Trophoblast cell (in vitro differentiated cells and primary cell): Measurements from ENCODE around the gene PTMS.

ENCODE experiments used
- DNase-seq, 2 donors: peaks; one replicate each; pipeline ENCODE4 v3.0.0-alpha.2; 2016
- H2AFZ ChIP-seq: 2 replicates; pipeline ENCODE4 v1.6.1; 2013; ENCODE audit warnings: low read length, moderate library complexity, mild to moderate bottlenecking; ENCODE audit not compliant: insufficient read depth, poor library complexity
- H2AK5ac ChIP-seq: 2 replicates; pipeline ENCODE4 v1.6.1; 2013; ENCODE audit warnings: mild to moderate bottlenecking, low read length
- H2BK120ac ChIP-seq: 2 replicates; pipeline ENCODE4 v1.6.1; 2013; ENCODE audit warnings: low read length, mild to moderate bottlenecking, moderate library complexity; ENCODE audit not compliant: insufficient read depth, poor library complexity
- H2BK12ac ChIP-seq: 2 replicates; pipeline ENCODE4 v1.6.1; 2013; ENCODE audit warnings: mild to moderate bottlenecking, low read length, moderate library complexity
- H2BK5ac ChIP-seq: 2 replicates; pipeline ENCODE4 v1.6.1; 2013; ENCODE audit warnings: low read length, low read depth, moderate library complexity, mild to moderate bottlenecking; ENCODE audit not compliant: poor library complexity
- H3K14ac ChIP-seq: 2 replicates; pipeline ENCODE4 v1.6.1; 2013; ENCODE audit warnings: mild to moderate bottlenecking, low read length
- H3K18ac ChIP-seq: 2 replicates; pipeline ENCODE4 v1.6.1; 2013; ENCODE audit warnings: mild to moderate bottlenecking, low read length
- H3K23ac ChIP-seq: 2 replicates; pipeline ENCODE4 v1.6.1; 2013; ENCODE audit warnings: low read length
- H3K27ac ChIP-seq: 2 replicates; pipeline ENCODE4 v1.5.1; 2013; ENCODE audit warnings: low read depth, mild to moderate bottlenecking, inconsistent platforms, low read length, moderate library complexity
- H3K27me3 ChIP-seq: 2 replicates; pipeline ENCODE4 v1.6.1; 2013; ENCODE audit warnings: inconsistent platforms, mild to moderate bottlenecking, low read length, moderate library complexity; ENCODE audit not compliant: insufficient read depth
- H3K36me3 ChIP-seq, 2 experiments: 1 replicate in 1 of 2; 2 replicates in 1 of 2; pipeline ENCODE4 v1.6.1; 2013; ENCODE audit warnings: low read length in 2 of 2, mild to moderate bottlenecking in 2 of 2, moderate library complexity in 1 of 2; ENCODE audit not compliant: insufficient read depth in 2 of 2, control insufficient read depth in 1 of 2
- H3K4ac ChIP-seq: 2 replicates; pipeline ENCODE4 v1.6.1; 2013; ENCODE audit warnings: low read depth, mild to moderate bottlenecking, low read length, moderate library complexity
- H3K4me1 ChIP-seq, 2 experiments: 1 replicate in 1 of 2; 2 replicates in 1 of 2; pipeline ENCODE4 v1.6.1; 2013; ENCODE audit warnings: low read length in 2 of 2, mild to moderate bottlenecking in 2 of 2, moderate library complexity in 1 of 2; ENCODE audit not compliant: insufficient read depth in 2 of 2, control insufficient read depth in 1 of 2
- H3K4me2 ChIP-seq: 2 replicates; pipeline ENCODE4 v1.6.1; 2013; ENCODE audit warnings: inconsistent platforms, mild to moderate bottlenecking, low read length, moderate library complexity
- H3K4me3 ChIP-seq: 2 replicates; pipeline ENCODE4 v1.5.1; 2013; ENCODE audit warnings: mild to moderate bottlenecking, low read depth, low read length, inconsistent platforms
- H3K79me1 ChIP-seq: one replicate; pipeline ENCODE4 v1.6.1; 2013; ENCODE audit warnings: low read length
- H3K79me2 ChIP-seq: 2 replicates; pipeline ENCODE4 v1.6.1; 2013; ENCODE audit warnings: low read length, mild to moderate bottlenecking; ENCODE audit not compliant: control insufficient read depth, insufficient read depth, poor library complexity
- H3K9ac ChIP-seq: 2 replicates; pipeline ENCODE4 v1.6.1; 2013; ENCODE audit warnings: mild to moderate bottlenecking, low read length
- H3K9me3 ChIP-seq: 2 replicates; pipeline ENCODE4 v1.6.1; 2013; ENCODE audit warnings: low read depth, mild to moderate bottlenecking, control low read depth, inconsistent platforms, low read length; ENCODE audit not compliant: insufficient read depth
- H4K12ac ChIP-seq: 2 replicates; pipeline ENCODE4 v1.6.1; 2013; ENCODE audit warnings: low read depth, mild to moderate bottlenecking, low read length, moderate library complexity
- H4K8ac ChIP-seq: 2 replicates; pipeline ENCODE4 v1.6.1; 2013; ENCODE audit warnings: low read depth, mild to moderate bottlenecking, low read length, moderate library complexity
- H4K91ac ChIP-seq: one replicate; pipeline ENCODE4 v1.6.1; 2013; ENCODE audit warnings: low read depth, mild to moderate bottlenecking, low read length, moderate library complexity
- WGBS: extraction: QIAGEN DNeasy Blood & Tissue Kit; methylation state at CpG from one replicate; pipeline ENCODE4 v1.1.7; 2013; ENCODE audit warnings: missing lambda C conversion rate; ENCODE audit not compliant: insufficient read length, insufficient coverage; ENCODE audit errors: extremely low coverage; 5-methylcytosine and 5-hydroxymethylcytosine counted together

The PTMS gene

DNA sequence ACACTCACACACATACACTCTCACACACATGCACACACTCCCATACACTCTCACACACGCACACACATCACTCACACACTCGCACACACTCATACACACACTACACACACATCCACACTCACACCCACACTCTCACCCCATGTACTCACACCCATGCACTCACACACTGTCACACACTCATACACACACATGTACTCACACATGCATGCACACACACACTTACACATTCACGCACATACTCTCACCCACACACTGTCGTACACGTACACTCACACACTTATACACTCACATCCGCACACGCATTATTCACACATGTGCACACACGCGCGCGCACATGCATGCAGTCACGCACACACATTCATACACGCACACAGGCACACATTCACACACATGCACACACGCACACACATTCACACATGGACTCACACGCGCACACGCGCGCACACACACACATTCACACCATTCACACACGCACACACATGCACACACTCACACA, 51.5 kb downstream of the PTMS start:
- H3K79me1 ChIP-seq = peaks cover 5% of the 10 kb centered on the region
- H3K27ac ChIP-seq = no peak overlapping the region

GRCh38 chr12:6818222-6818621, 52.1 kb downstream of the PTMS start:
- WGBS = no CpG with 5 or more reads among the region's 10 CpGs
- H2AFZ ChIP-seq = no peak overlapping the region

More for the DNA sequence above, 51.5 kb downstream of the PTMS start:
- no peak overlapping the region for H4K12ac ChIP-seq
- no peak overlapping the region for H2AK5ac ChIP-seq
- H3K4ac ChIP-seq = no peak overlapping the region
- H3K9ac ChIP-seq = no peak overlapping the region
- no peak overlapping the region for H4K91ac ChIP-seq
- H3K4me1 ChIP-seq = peaks cover 10 to 13% of the 10 kb centered on the region in 2 experiments
- H3K23ac ChIP-seq = no peak overlapping the region
- H2AFZ ChIP-seq = no peak overlapping the region
- H3K27me3 ChIP-seq = no peaks in the 10 kb centered on the region
- H2BK5ac ChIP-seq = no peak overlapping the region
- H3K14ac ChIP-seq = no peak overlapping the region
- WGBS = 100% methylated on average over 7 of the region's 20 CpGs
- peak overlapping the region; percentile 41 for H3K4me3 ChIP-seq
- H3K18ac ChIP-seq = no peak overlapping the region
- no peak overlapping the region for H2BK12ac ChIP-seq
- no peaks in the 10 kb centered on the region for H3K79me2 ChIP-seq
- no peak for DNase-seq
- no peaks in the 10 kb centered on the region for H3K36me3 ChIP-seq
- no peak overlapping the region for H4K8ac ChIP-seq
- no peak overlapping the region for H3K4me2 ChIP-seq
- peaks cover 5% of the 10 kb centered on the region for H3K9me3 ChIP-seq
- no peak overlapping the region for H2BK120ac ChIP-seq

DNA sequence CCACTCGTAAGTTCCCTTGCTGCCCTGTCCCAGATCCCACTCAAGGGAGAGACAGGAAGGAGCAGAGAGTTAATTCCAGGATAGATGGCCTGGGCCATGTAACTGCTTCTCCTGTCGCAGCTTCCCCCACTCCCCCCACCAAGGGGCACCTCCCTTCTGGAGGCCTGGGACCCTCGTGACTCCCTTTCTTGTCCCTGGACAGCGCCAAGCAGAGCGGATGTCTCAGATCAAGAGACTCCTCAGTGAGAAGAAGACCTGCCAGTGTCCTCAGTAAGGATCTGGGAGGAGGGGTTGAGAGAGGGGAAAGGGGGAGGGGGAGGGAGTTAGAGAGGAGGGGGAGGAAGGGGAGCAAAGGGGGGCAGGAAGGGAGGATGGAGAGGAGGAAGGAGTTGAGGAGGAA, 52.5 kb downstream of the PTMS start:
- Histone ChIP-seq H4K12ac (no peak overlapping the region), H3K14ac (no peak overlapping the region), H3K79me1 (peaks cover 5% of the 10 kb centered on the region), H3K23ac (no peak overlapping the region), H3K36me3 (no peaks in the 10 kb centered on the region), H2AFZ (no peak overlapping the region), H3K9me3 (peaks cover 5% of the 10 kb centered on the region), H3K27me3 (no peaks in the 10 kb centered on the region), H3K4me3 (no peak overlapping the region), H4K8ac (no peak overlapping the region), H3K4me1 (peaks cover 12 to 21% of the 10 kb centered on the region in 2 experiments), H2AK5ac (no peak overlapping the region), H3K27ac (no peak overlapping the region), H3K79me2 (no peaks in the 10 kb centered on the region), H4K91ac (no peak overlapping the region), H3K9ac (no peak overlapping the region), H3K4ac (no peak overlapping the region), H2BK12ac (no peak overlapping the region), H3K18ac (no peak overlapping the region), H2BK120ac (no peak overlapping the region), H2BK5ac (no peak overlapping the region), H3K4me2 (no peak overlapping the region)
- DNase-seq = no peak
- no CpG with 5 or more reads among the region's 5 CpGs for WGBS

More at GRCh38 chr12:6818222-6818621, 52.1 kb downstream of the PTMS start:
- Histone ChIP-seq H4K12ac (no peak overlapping the region), H3K79me2 (no peaks in the 10 kb centered on the region), H3K36me3 (no peaks in the 10 kb centered on the region), H3K4ac (no peak overlapping the region), H4K8ac (no peak overlapping the region), H3K14ac (no peak overlapping the region), H3K9ac (no peak overlapping the region), H3K27me3 (no peaks in the 10 kb centered on the region), H3K23ac (no peak overlapping the region), H3K4me2 (no peak overlapping the region), H3K9me3 (peaks cover 5% of the 10 kb centered on the region), H3K4me1 (peaks cover 12 to 17% of the 10 kb centered on the region in 2 experiments), H3K4me3 (no peak overlapping the region), H4K91ac (no peak overlapping the region), H3K79me1 (peaks cover 5% of the 10 kb centered on the region), H2BK12ac (no peak overlapping the region), H3K27ac (no peak overlapping the region), H3K18ac (no peak overlapping the region), H2AK5ac (no peak overlapping the region), H2BK5ac (no peak overlapping the region), H2BK120ac (no peak overlapping the region)
- DNase-seq = no peak

DNA sequence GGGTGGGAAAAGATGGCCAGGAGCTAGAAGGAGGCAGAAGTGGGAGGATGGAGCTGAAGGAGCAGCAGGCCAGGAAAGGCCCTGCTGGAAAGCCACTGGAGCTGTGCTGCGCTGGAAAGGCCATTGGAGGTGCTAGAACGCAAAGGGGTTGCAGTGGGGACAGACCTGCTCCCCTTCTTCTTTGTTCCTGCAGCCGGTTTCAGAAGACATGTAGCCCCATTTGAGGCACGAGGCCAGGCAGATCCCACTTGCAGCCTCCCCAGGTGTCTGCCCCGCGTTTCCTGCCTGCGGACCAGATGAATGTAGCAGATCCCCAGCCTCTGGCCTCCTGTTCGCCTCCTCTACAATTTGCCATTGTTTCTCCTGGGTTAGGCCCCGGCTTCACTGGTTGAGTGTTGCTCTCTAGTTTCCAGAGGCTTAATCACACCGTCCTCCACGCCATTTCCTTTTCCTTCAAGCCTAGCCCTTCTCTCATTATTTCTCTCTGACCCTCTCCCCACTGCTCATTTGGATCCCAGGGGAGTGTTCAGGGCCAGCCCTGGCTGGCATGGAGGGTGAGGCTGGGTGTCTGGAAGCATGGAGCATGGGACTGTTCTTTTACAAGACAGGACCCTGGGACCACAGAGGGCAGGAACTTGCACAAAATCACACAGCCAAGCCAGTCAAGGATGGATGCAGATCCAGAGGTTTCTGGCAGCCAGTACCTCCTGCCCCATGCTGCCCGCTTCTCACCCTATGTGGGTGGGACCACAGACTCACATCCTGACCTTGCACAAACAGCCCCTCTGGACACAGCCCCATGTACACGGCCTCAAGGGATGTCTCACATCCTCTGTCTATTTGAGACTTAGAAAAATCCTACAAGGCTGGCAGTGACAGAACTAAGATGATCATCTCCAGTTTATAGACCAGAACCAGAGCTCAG, 53.2 kb downstream of the PTMS start:
- peaks cover 5% of the 10 kb centered on the region for H3K9me3 ChIP-seq
- no peak overlapping the region for H3K4ac ChIP-seq
- H2BK120ac ChIP-seq = no peak overlapping the region
- H3K4me2 ChIP-seq = no peak overlapping the region
- no peak overlapping the region for H3K23ac ChIP-seq
- peaks cover 5% of the 10 kb centered on the region for H3K79me1 ChIP-seq
- no peak overlapping the region for H3K18ac ChIP-seq
- H3K36me3 ChIP-seq = no peaks in the 10 kb centered on the region
- no peak overlapping the region for H3K9ac ChIP-seq
- no peak overlapping the region for H2BK5ac ChIP-seq
- no peak overlapping the region for H4K12ac ChIP-seq
- H2BK12ac ChIP-seq = no peak overlapping the region
- no CpG with 5 or more reads among the region's 13 CpGs for WGBS
- no peak overlapping the region for H2AK5ac ChIP-seq
- no peak overlapping the region for H3K27ac ChIP-seq
- no peaks in the 10 kb centered on the region for H3K27me3 ChIP-seq
- no peak for DNase-seq
- H3K14ac ChIP-seq = no peak overlapping the region
- H4K8ac ChIP-seq = no peak overlapping the region
- no peaks in the 10 kb centered on the region for H3K79me2 ChIP-seq
- H3K4me3 ChIP-seq = peak overlapping the region; percentile 11
- no peak overlapping the region for H2AFZ ChIP-seq
- no peak overlapping the region for H4K91ac ChIP-seq
- H3K4me1 ChIP-seq = peaks cover 12 to 21% of the 10 kb centered on the region in 2 experiments
